Activated CD8-positive, alpha-beta memory T cell treated with anti-CD3 and anti-CD28 coated beads, Interleukin-2, amount 50 U/mL, for 24 hours (primary cell): Measurements from ENCODE around the gene DDX24.
"Not testable (repeated sequence)": the region's sequence is repeated elsewhere in the genome, so short reads cannot be mapped to it uniquely, and the experiment has no call there.

ENCODE experiments used
- DNase-seq: peaks from one replicate; pipeline ENCODE4 v3.0.0-alpha.2; 2020; ENCODE audit errors: extremely low read depth

Gene DDX24

GRCh38 chr14:94081386-94081820 is 401 bp upstream of the DDX24 start:
- DNase-seq = no peak

DNA sequence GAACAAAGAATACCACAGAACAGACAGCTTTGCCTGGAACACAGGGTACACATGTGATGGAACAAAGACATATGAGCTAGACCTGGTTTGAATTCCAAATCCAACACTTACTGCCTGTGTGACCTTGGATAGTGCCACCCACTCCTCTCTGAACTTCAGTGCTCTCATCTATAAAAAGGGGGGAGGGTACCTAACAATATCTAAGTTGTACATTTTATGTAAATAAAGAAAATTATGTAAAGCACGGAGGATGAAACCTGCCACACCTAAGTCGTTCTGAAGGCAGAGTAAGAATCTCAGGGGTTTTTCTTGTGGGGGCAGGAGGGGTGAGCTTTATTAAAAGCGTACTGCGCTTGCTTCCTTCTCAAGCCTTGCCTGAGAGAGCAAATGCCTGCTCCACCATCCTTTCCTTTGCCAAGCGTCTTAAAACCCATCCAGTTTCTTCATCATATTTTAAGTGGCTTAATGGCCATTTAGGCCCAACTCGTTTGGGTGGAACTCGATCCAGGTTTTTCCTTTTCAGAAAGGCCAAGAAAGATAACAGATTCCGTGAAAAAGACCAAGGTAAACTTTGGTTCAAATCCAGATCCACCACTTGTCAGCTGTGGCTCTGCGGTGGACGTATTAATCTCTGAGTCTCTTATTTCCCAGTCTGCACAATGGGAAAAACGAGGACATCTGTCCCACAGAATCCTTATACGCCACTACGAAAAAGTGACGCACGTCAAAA is 946 bp downstream of the DDX24 start:
- no peak for DNase-seq

GRCh38 chr14:94077823-94078222 is 3.2 kb downstream of the DDX24 start:
- no peak for DNase-seq

DNA sequence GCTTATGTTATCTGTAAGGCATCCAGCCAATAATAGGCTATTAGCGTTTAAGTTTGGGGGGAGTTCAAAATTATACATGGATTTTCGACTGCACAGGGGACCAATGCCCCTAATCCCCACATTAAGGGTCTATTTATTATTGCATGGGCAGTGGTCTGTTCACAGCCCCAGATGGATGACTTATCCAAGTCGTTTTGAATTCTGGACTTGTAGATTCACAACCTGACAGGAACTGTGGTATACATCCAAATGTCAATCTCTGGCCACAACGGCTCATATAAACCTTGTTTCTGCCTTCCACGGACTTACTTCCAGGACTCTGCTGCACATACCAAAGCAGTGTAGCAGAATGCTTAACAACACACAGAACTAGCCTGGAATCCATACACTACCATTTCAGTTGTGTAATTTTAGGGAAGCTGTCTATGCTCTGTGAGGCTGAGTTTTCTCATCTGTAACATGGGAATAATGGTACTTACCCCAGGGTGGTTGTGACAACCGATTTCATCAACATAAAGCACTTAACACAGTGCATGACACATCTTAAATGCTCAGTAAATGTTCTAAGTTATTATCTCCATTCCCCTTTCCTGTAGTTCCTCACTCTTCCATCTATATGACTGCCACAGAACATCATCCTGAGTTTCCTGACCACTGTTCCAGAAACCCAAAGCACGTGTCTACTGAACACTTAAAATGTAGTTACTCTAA is 3.7 kb downstream of the DDX24 start:
- DNase-seq = no peak

DNA sequence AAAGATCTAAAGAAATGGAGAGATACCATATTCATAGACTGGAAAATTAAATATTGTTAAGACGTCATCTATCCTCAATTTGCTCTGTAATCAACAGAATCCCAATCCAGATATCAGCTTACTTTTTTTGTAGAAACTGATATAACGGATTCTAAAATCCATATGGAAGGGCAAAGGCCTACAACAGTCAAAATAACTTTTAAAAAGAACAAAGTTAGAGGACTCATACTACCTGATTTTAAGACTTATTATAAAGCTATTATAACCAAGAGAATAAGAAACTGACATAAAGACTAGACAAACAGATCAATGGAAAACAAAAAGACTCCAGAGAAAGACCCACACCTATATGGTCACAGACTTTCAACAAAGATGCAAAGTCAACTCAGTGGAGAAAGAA is 6.0 kb downstream of the DDX24 start:
- DNase-seq = no peak

DNA sequence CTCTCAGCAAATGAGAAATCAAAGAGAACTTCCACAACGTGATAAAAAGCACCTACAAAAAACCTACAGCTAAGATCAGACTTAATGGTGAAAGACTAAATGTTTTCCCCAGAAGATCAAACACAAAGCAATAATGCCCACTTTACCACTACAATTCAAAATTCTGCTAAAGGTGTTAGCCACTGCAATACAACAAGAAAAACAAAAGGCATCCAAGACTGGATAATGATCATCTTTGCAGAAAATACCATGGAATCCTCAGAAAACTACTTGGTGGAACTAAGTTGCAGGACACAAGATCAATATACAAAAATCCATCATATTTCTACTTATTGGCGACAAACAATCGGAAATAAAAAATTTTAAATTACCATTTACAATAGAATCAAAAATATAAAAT is 6.5 kb downstream of the DDX24 start:
- no peak for DNase-seq

DNA sequence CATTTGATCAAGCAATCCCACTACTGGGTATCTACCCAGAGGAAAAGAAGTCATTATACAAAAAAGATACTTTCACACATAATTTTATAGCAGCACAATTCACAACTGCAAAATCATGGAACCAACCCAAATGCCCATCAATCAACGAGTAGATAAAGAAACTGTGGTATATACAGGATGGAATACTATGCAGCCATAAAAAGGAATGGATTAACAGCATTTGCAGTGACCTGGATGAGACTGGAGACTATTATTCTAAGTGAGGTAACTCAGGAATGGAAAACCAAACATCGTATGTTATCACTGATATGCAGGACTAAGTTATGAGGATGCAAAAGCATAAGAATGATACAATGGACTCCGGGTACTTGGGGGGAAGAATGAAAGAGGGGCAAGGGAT is 8.9 kb downstream of the DDX24 start:
- not testable (repeated sequence) for DNase-seq

GRCh38 chr14:94066089-94066676 is 14.8 kb downstream of the DDX24 start:
- no peak for DNase-seq

DNA sequence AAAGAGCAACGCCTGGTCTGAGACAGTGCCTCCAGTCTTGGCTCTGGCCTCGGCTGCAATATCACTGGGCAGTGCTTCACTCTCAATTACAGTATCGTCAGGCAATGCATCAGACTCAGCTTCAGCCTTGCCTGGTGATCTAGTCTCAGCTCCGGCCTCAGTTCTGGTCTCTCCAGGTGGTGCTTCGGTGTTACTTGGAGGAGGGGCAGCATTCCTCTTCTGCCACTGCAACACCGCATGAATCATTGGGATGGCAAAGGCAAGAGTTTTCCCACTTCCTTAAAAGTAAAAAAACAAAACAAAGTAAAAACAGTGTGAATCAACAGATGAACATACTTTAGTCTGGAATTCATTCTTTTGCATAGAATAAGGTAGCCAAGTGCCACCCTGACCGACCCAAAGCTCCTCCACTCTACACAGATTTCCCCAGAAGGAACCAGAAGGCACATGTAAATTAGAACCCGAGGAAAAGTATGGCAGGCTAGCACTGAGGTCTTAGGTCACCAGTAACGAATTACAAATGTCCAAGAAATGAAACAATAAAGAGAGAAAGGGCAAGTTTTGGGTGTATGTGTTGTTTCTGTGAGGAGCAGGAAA is 18.6 kb downstream of the DDX24 start:
- DNase-seq = no peak

GRCh38 chr14:94059998-94060397 is 21.0 kb downstream of the DDX24 start:
- DNase-seq = no peak

DNA sequence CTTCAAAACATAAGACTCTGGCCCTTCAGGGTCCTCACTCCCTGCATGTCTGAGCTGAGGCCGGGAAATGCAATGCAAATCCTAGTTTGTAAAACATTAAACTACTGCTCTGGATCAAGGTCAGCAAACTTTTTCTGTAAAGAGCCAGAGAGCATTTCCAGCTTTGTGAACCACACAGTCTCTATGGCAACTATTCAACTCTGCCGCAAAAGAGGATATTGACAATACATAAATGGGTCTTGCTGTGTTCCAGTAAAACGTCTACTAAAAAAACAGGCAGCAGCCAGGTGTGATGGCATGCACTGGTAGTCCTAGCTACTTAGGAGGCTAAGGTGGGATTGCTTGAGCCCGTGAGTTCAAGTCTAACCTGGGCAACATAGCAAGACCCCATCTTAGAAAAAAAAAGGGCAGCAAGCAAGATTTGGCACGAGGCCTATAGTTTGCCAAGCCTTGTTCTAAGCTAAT is 22.3 kb downstream of the DDX24 start:
- DNase-seq = no peak

DNA sequence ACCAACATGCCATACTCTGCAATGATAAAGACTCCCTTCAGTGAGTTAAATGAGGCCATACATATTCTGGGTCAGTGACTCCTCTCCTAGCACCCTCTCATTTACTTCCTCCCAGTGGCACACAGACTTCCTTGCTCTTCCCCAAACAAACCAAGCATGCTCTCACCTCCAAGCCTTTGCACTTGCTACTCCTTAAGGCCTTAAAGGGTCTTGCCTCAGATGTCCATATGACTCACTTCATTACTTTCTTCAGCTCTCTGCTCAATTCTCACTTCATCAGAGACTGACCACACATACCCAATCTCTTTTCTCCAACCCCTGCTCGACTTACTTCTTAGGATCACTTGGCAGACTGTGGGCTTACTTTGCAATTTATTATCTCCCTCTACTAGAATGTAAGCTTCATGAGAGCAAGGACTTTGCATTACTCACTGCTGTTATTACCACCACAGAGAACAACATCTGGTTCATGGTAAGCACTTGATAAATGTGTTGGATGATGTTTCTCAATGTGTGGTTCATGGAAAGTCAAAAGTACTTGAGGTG is 22.8 kb downstream of the DDX24 start:
- DNase-seq = no peak

DNA sequence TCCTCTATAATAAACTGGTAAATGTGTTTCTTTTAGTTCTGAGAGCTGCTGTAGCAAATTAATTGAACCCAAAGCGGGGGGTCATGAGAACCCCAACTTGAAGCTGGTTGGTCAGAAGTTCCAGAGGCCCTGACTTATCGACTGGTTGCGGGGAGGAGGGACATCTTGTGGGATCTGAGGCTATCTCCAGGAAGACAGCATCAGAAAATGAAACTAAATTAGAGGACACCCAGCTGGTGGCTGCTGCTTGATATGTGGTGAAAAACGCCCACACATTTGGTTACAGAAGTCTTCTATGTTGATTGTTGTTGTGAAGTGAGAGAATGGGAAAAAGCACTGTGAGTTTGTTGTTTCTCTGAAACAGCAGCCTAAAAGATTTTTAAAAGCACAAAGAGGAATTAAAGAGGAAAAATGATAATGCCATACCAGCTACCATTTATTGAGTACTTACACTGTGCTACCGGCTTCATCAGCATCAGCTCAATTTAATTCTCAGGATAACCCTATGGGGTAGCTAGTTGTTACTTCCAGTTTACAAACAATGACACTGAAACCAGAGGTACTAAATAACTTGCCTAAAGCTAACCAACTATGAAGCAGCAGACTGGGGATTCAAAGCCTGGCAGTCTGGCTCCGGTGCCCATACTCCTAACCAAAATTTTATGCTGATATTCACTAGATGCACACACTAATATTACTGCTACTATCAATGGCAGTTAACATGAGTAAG is 24.3 kb downstream of the DDX24 start:
- no peak for DNase-seq

- DNase-seq = no peak
Measured at GRCh38 chr14:94054936-94055335, 26.1 kb downstream of the DDX24 start.

DNA sequence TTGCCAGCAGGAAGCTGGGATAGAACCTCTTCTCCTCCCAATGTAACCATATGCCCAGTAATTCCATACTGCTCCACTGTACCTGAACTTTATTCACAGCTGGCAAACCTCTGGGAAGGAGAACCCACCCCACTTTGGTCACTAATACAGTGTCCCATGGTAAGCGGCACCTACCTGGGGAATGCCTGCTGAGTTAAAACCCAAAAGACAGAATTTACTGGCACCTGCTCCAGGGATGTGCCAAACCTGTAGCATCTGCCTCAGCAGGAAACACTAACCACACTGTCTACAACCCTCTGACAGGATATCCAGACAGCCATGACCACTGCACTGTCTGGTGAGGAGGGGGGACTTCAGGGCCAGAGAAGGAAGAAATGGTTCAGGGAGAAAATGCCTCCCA is 26.6 kb downstream of the DDX24 start:
- no peak for DNase-seq

DNA sequence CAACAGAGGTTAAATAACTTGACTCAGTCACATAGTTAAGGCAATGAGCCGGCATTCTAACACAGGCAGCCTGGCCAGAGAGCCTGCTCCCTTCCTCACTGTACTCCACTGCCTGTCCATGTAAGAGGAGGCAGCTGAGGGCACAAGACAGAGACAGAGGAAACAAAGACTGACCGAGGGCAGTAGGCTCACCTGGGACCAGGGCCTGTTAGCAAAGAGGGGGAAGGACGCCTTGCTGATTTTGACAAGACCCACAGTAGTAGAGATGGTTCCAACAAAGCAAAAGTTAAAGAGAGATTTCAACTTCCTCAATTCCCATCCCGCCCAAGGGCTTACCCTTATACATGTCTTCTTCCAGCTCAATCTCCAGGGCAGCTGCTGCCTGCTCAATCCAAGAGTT is 28.3 kb downstream of the DDX24 start:
- DNase-seq = no peak

- DNase-seq = no peak
Measured at GRCh38 chr14:94052199-94052598, 28.8 kb downstream of the DDX24 start.

DNA sequence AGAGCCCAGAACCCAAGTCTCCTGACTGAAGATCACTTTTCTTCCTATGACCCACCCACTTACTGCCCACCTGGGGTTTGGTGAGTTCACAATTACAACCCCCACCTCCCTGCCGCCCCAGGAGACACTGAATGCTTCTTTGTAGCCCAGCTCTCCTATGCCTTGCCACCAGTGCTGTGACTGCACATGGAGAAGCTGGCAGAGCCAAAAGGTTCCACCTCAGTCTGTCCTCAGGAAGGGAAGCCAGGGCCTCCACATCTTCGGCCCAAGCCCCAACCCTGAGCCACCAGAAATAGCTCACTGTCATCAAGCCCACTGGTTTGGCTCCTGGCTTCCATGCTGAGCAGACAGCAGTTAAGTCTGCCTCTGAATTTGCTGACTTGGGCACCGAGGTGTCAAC is 29.2 kb downstream of the DDX24 start:
- no peak for DNase-seq

DNA sequence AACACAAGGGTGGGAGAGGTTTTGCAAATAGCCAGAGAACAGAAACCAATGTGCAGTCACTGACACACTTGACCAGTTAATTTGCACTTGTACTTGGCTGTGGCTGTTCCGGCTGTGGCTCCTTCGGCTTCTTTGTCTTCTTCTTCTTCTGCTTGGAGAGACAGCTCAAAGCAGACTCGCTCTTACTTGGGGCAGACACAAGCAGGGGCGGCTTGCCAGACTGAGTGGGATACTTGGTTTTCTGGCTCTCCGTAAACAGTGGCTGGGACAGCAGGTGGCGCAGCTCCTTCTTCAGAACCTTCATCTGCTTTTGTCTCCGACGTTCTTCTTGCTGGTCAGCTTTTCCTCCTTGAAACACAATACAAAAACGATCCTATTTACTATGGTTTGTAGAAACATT is 29.9 kb downstream of the DDX24 start:
- no peak for DNase-seq

- no peak for DNase-seq
Measured at GRCh38 chr14:94050231-94050880, 30.6 kb downstream of the DDX24 start.

GRCh38 chr14:94049625-94050023 is 31.4 kb downstream of the DDX24 start:
- no peak for DNase-seq
